ENCODE results near the gene SEMA6A.

The SEMA6A gene

DNA sequence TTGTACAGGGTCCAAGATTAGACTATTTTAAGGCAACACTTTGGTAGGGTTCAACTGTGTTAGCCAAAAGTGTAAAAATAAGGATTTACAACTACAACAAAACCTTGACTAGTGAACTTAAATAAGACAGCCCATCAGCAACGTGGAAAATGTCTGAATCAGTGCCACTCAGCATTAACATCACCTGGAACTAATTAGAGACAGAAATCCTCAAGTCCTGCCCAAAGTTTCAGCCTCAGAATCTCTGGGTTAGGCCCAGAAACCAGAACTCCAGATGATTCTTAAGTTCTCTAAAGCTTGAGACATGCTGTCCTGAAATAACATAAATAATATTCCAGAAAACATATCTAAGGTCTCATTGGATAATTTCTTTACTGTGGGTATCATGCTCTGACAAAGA, 118.6 kb downstream of the SEMA6A start:
- no peak for DNase-seq

DNA sequence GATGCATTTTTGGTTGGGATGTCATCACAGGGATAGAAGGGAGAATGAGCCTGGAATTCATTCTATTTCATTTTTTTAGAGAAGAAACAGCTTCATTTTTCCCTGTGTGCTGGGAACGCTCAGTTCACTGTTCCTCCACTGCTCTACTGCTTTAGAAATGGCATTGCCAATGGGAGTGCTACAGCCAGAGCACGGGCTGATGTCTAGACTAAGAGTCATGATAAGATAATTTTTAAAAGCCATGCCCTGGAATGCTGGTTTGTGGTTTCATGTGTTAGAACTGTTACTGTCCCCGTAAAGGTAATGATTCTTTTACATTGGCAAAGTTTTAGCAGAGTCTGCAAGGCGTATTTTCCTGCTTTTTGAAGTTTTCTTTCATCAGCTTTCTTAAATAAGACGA, 119.6 kb downstream of the SEMA6A start:
- no peak for DNase-seq

DNA sequence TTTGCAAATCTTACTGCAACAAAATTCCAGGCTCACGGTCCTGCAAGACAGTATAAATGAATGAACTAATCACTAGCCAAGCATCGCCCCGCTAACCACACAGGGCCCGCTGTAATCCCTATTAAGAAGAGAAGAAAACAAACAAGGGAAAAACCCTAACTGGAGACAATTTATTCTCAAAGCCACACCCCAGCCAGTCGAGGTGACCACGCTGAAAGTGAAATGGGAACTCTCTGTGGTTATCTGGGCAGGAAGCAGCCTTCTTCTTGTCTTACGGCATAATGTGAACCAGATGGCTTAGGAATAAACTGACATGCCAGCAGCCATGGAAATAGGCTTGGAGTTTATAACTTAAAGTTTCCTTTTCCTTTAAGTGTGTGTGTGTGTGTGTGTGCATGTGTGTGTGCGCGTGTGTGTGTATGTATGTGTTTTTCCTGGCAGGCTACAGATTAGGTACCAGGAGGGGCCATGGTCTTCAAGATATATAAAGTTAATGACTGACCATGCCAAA, 120.2 kb downstream of the SEMA6A start:
- DNase-seq = no peak

DNA sequence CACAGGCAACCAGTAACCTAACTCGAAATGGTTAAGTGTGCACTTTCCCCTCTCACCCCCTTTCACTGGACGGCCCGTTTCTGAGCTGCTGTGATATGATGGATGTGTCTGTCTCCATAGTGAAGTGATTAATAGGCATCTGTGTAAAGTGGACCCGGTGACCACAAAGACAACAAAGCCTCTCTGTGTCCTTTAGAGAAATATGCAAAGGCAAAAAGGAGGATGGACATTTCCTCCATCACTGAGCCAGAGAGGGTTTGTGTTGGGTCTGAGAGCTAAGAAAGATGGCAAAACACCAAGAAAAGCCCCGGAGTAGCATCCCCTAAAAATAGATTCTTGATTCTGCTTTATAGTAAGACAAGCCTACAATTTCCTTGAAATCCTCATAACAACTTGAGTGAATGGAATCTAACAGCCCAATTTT, 120.6 kb downstream of the SEMA6A start:
- no peak for DNase-seq

DNA sequence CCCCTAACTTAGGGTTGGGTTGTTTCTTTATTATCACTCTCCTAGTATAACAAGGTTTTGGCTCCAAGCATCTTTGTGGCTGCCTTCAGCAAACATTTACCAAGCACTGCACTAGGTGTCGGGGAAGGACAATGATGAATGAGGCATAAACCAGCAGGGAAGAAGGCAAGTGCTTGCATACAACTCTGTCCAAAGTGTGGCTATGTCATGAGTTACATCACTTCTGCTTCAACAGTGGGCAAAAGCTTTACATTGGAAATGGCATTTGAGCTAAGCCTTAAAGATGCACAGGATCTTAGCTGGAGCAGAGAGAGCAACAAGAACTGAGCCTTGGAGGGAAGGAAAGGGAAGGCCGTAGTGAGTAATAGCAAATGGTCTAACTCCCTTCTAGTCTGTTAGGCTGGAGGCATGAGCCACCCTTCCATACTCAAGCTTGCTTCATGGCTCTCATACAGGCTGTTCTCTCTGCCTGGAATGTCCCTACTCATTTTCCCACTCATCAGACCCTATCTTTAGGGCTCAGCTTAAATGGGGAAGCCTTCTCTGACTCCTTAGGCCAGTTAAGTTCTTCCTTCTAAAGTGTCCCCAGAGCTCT, 121.8 kb downstream of the SEMA6A start:
- DNase-seq = no peak

DNA sequence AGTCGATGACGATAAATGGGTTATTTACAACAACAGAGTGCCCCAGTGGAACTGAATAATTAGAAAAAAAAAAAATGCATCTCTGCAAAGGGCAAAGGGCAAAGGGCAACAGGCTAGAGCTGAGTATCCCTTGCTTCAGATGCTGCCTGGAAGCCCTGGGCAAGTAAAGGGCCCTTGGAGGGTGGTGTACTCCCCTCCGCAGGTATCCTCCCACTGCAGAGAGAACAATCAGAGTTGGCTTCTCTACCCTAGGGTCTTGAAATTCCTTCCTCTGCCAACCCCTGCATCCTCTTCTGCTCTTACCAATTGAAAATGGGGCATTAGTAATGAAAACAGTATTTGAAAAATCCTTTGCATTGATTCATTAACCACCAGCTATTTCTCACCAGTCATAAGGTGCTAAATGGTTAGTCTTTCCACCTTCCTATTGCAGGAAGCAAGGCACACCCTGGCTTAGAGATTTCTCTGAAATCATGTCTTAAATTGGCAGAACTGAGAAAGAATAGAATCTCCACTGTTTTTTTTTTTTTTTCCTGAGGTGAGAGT, 122.6 kb downstream of the SEMA6A start:
- no peak for DNase-seq

DNA sequence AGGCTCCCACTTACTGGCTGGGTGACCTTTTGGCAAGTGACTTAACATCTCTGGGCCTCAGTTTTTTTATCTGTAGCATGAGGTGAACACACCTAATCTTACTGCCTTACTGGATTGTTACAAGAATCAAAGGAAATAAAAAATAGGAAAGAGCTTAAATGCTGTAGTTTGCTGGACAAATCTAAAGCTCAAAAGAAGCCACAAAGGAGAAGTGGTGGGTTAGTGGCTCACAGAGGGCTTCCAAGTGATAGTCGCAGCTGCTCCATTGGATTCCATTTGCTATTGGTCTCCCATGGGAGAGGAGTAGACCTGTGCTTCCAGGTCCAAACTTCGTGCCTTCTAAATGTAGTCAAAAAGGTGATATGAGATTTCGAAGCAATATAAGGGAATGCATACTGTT, 123.6 kb downstream of the SEMA6A start:
- DNase-seq = no peak

DNA sequence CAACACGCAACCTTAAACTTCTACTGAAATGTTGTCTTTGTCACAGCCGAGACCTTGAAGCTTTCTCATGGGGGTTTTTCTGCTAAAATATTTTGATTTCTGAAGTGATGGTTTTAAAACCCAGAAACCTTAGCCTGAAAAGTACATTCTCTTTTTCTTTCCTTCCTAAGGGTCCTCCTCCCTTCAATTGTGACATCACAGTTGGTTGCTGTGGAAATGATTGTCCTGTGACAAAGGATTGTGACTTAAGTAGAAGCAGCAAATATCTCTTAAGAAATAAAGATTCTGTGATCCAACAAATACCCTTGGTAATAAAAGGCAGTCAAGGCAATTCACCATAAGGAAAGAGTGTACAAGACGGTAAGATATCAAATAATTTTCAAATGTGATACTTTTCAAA, 125.2 kb downstream of the SEMA6A start:
- DNase-seq = no peak

DNA sequence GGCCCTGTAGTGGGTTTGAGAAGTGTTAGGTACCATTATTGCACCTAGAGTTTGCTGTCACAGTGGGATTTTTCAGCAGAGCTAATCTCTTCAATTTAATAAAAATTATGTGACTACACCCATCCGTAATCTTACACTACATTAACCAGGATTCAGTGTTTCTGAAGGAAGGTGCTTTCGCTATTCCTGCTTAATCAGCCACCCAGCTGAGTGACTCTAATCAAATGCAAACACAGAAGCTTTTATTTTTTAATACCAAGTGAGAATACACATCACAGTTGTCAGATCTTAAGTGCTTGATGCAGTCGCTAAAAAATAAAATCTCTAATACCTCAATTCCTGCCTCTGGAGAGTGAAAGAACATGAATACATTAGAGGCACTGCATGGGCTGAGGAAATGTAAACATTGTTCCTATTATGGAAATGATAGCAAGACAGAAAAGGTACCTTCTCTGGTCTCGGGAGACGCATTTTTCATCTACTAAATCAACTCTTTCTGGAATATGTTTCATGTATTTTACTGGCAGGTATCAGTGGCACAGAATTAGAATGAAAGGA, 125.7 kb downstream of the SEMA6A start:
- no peak for DNase-seq

DNA sequence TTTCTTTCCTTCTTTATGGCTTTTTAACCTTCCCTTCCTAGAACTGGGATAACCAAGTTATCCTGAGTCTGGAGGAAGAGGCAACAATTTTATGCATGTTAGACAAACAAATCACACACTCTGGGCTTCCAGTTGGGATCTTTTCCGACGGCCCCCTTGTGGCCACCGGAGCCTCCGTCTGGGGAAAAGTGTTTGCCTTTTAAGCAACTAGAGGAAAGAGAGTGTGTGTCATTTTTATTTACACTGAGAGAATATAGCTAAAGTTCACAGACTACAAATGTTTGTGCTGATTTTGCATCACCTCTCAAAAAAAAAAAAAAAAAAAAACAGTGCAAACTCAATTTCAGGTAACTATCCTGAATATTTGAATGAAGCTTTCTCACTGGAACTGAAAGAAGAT, 126.2 kb downstream of the SEMA6A start:
- no peak for DNase-seq

DNA sequence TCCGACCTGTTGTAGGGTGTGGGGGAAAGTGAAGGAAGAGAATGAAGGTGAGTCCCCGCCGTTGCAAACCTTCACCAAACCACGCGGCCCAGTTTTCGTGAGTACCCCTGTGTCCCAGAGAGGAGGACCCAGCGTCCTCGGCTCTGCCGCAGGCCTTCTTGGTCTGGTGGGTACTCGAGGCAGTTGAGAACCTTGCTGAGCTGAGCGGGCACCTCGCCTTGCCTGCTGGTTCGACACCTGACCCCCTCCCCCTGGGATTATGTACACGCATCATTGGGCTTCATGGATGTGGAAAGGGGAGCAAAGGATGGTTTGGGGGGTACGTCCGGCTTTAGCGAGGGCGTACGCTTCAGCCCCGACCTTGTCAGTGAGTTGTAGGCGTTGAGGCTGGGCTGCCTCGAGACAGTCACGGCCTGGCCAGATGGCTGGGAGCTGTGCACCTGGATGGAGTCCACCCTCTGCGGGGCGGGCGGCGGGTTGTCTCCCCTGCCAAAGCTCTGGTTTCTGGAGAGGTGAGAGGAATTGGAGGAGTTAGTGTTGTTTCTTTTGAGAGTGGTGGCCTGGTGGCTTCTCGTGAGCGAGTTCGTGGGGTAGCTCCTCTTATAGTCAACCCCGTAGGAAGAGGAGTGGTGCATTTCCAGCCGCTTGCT, 128.1 kb downstream of the SEMA6A start:
- DNase-seq = no peak

DNA sequence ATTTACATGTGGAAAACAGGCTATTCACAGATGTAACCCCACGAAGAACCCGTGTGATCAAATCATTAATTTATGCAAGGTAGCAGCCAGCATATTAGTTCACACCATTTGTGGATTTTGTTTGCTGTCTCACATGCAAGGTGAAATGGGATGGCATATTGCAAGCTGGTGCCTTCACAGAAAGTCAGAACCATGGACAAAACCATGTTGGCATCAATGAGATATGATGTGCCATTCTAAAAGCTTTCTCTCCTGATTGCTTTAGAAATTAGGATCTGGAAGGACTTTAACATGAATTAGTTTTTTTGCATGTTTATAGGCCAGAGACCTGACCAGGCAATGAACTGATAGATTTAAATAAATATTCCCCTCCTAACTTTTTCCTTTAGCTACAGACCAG, 129.3 kb downstream of the SEMA6A start:
- DNase-seq = no peak

DNA sequence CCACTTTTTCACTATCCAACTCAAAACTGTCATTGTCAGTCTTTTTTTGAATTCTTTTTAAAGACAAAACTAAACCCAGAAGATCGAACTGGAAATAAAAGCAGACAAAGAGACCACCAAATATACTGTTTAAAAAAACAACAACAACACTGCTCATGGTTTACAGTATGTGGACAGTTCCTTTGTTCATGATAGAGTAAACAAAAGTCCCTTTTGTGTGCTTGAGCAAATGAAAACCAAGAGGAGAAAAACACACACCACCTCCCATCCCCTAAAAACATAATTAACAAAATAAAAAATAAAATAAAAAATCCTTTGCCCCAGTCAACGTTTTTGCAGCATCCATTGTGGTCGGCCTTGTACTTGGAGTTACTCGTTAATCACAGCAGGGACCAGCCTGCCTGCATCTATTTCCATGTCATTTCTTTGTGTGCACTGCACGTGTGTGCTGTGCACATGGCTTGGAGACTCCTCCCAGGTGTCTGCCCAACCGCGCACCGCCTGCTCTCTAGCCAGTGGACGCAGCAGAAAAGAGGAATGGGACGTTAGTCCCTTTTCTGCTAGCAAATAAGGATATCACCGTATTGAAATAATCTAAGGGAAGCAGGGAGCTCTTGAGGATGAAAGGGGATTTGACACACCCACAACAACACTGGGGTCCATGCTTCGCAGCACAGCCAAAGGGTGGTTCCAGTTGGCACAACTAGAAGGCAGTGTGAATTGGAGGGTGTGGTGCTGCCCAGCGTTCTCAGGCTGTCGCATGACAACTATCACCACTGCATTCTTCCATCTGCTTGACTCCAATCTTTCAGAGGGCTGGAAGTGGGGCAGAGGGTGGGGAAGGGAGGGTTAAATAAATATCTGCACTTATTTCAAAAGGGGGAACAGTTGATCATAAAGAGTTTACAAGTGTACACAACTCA, 130.0 kb downstream of the SEMA6A start:
- DNase-seq = peak; percentile 37

DNA sequence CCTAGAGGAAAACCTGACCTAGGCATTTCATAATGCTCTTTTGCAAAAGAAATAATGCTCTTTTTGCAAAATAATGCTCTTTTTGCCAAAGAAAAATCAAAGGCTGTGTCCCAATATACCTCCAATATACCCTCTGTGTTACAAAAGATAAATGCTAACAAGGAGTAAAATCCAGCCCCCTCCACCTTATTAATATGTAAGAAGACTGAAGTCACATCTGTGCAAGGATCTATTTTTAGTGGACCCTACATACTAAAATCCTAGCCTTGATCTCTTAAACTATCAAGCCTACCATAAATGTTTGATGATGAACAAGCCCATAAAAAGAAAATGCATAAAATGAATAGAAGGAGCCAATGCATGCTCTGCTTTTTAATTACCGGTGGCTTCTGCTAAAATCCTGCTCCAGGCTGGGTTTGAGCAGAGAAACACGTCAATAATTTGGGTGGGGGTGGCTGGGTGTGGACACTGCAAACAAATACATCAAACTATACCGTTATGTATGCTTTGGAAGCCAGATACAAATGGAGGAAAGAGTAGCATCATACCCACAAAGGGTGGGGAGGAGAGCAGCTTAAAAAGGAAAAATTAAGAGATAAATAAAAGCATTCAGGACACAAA, 131.6 kb downstream of the SEMA6A start:
- no peak for DNase-seq

DNA sequence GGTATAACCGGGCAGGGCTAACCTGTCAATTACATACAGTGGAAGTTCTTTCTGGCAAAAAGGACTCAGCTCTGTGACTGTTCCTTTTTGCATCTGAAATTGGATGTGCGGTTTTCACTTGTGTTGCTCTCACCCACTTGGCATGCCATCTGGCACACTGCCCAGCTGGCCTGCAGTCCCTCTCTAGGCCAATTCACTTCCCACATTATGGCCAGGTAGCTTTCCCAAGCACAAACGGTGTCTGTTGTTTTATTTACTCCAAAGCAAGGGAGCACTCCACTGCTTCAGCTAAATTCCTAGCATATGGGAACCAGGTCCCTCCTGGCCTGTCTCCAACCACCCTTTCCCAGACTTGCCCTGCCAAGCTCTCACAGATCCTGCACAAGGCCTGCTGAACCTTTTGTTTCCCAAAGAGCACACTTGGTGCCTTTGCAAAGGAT, 132.5 kb downstream of the SEMA6A start:
- peak; percentile 61 for DNase-seq

DNA sequence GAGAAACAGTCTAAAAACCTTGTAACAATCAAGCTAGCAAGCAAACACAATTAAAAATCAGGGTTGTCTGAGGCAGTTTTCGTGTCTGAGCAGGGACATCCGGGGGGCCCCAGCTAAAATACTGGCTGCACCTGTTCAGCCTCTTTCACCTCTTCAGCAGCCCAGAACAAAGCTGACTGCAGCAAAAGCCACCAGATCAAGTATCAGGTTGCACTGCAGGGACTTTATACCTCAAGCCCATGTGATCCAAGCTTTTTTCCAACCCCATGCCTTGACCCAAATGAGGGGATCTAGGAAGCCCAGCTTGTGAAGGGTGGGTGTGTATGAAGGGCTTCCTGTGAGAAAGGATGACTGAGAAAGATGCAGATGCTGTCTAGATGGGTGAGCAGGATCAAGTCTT, 133.4 kb downstream of the SEMA6A start:
- DNase-seq = peak; percentile 66

DNA sequence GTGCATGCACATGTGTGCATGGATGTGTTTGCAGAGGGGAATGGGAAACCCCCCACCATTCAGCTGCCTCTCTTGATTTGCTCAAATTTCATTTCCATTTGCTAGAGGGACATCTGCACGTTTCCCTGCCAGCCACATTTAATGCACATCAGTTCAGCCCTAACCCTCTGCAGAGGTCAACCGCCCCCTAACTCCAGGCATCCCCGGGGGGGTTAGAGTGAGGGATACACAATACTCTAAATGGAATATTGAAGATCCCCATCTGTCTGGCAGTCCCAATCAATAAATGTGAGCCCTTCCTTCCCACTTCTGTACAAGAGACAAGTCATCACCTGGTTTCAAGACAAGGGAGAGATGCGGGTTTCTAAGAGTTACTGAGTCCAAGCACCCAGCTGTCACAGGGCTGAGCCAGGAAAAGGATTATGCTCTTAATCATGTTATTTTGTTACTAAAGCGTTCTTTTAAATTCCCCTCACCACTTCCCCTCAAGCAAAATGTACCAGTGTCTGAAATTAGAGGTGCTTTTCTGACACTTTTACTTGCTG, 134.1 kb downstream of the SEMA6A start:
- no peak for DNase-seq

DNA sequence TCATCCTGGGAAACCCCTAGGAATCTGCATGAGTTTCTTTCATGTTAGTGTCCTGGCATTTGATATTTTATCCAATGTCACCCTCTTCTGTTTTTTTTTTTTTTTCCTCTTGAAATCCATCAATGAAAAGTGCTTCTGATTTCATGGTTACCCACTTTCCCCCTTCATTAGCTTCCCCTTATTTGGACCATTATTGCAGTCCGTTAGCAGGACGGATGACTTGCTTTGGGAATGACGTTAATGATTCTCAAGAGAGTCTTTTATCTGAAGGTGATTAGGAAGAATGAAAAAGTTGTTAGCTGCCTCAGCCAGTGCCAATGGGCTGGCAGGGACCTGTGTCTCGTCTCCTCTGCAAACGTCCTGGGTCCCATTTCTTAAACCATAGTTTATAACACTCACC, 134.7 kb downstream of the SEMA6A start:
- no peak for DNase-seq

DNA sequence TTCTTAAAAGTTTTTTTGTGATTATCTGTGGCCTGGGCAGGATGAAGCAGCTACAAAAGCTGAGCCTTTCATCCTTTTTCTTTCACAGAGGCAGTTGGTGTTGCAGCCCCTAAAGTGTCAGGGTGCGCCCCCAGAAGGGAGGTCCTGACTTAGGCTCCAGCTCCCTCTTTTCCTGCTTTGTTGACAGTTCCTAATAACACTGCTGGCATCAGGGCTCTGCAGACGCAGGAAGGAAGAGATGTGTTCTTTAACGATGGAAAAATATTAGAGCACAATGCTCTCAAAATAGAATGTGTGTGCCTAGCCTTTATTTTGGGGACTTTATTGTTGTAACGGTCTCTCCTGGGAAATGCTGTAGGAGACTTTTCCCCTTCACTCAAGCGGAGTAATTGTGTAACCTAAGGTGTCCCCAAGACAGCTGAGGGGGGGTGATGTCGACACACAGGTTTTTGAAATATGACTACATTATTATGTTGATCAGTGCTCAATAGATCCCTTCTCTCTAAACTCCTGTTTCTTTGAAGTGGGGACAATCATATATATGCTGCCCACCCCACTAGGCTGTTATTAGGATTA, 135.6 kb downstream of the SEMA6A start:
- no peak for DNase-seq

DNA sequence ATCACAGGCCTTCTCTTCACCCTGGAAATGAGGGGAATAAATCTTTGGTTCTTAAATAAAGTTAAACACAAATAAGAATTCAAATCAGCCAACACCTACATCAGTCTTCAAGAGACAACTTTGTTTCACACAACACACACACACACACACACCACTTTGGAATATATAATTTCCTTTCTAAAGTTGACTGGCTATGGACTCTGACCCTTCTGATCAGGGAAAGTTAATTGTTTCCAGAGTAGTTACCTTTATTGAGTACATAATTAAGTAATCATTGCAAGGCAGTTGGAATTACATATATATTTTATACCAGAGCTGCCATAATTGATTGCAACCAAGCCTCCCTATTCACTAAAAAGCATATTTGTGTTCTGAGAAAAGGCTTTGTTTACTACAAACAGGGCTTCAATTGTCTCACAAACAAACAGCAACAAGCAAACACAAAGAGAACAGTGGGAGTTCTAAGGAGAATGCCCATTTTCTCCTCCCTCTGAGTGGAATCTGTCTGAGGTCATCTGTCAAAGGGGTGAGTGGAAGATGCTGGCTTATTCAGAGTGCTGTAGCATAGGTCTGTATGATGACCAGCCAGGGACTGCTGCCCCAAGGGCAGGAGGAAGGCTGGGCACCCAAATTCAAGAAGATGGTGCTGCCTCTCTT, 136.6 kb downstream of the SEMA6A start:
- DNase-seq = no peak

DNA sequence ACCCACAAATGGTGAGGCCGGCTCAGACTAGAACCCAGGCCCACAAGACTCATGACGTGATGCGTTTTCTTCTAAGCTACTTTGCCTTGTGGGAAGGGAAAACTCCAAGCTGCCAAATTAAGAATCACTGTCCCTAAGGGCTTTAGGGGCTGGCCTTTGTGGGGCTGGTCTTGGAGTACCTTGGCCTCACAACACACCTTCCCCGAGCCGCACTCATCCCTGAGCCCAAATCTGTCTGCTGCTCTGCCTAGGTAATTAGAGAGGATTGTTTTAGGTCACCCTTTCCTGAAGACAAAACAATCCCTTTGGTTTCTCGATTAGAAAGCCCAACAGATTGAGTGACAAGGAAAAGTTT, 137.3 kb downstream of the SEMA6A start:
- DNase-seq = no peak
